GM23338 (cell line): ENCODE data around the gene CALHM5. TPM values are rescaled to one million over a fixed set of nuclear protein-coding genes. Genes with fewer than 3 reads are reported as not detected.

Experiments
- ATAC-seq: fragments of 200-7000 bp; cut with Tn5 transposase; 3 replicates; pipeline ENCODE4 v1.9.1; 2020
- DNase-seq: peaks from one replicate; pipeline ENCODE4 v3.0.0-alpha.2; 2015; ENCODE audit warnings: low spot score
- H2AFZ ChIP-seq: fragments of 200-600 bp; sonication (generic); 2 replicates; pipeline ENCODE4 v1.8.0; 2016; ENCODE audit warnings: antibody characterized with exemption, mild to moderate bottlenecking, moderate library complexity
- H3F3A ChIP-seq: fragments of 200-600 bp; sonication (generic); replicated peaks from 2 replicates; pipeline ENCODE4 v1.8.0; 2017; ENCODE audit warnings: antibody characterized with exemption, mixed run types, low read depth
- H3K27ac ChIP-seq: fragments of 200-600 bp; sonication (generic); 2 replicates; pipeline ENCODE4 v1.6.1; 2016; ENCODE audit warnings: low read depth
- H3K27me3 ChIP-seq: fragments of 200-600 bp; sonication (generic); 2 replicates; pipeline ENCODE4 v1.8.0; 2016; ENCODE audit warnings: mild to moderate bottlenecking, mixed run types, moderate library complexity; ENCODE audit not compliant: insufficient read depth
- H3K36me3 ChIP-seq: fragments of 200-600 bp; sonication (generic); 2 replicates; pipeline ENCODE4 v1.8.0; 2016; ENCODE audit warnings: mild to moderate bottlenecking; ENCODE audit not compliant: insufficient read depth
- H3K4me1 ChIP-seq: fragments of 200-600 bp; sonication (generic); 2 replicates; pipeline ENCODE4 v1.8.0; 2016; ENCODE audit warnings: mild to moderate bottlenecking, moderate library complexity; ENCODE audit not compliant: insufficient read depth
- H3K4me2 ChIP-seq: fragments of 200-600 bp; sonication (generic); 2 replicates; pipeline ENCODE4 v1.7.1; 2017; ENCODE audit warnings: mixed run types
- H3K4me3 ChIP-seq: fragments of 200-600 bp; sonication (generic); 2 replicates; pipeline ENCODE4 v1.6.1; 2016; ENCODE audit warnings: mixed run types
- H3K79me2 ChIP-seq: fragments of 200-600 bp; sonication (generic); replicated peaks from 2 replicates; pipeline ENCODE4 v1.8.0; 2017; ENCODE audit warnings: mild to moderate bottlenecking; ENCODE audit not compliant: insufficient read depth
- H3K9me2 ChIP-seq: fragments of 200-600 bp; sonication (generic); 2 replicates; pipeline ENCODE4 v1.8.0; 2017; ENCODE audit not compliant: insufficient read depth
- H4K20me1 ChIP-seq: fragments of 200-600 bp; sonication (generic); replicated peaks from 2 replicates; pipeline ENCODE4 v1.8.0; 2017; ENCODE audit warnings: mild to moderate bottlenecking; ENCODE audit not compliant: insufficient read depth
- H3K27ac Mint-ChIP-seq: 2 replicates; pipeline ENCODE4 v1.8.0; 2020; ENCODE audit warnings: inconsistent platforms, mild to moderate bottlenecking, moderate library complexity, mixed read lengths
- H3K27me3 Mint-ChIP-seq: 3 replicates; pipeline ENCODE4 v1.8.0; 2022; ENCODE audit warnings: low read depth, mild to moderate bottlenecking, moderate library complexity, mixed read lengths, inconsistent platforms; ENCODE audit not compliant: insufficient read depth, poor library complexity
- H3K36me3 Mint-ChIP-seq: 3 replicates; pipeline ENCODE4 v1.8.0; 2021; ENCODE audit warnings: low read depth, mild to moderate bottlenecking, inconsistent platforms, moderate library complexity, mixed read lengths
- H3K4me1 Mint-ChIP-seq: 3 replicates; pipeline ENCODE4 v1.8.0; 2020; ENCODE audit warnings: mild to moderate bottlenecking, inconsistent platforms, mixed read lengths
- H3K4me3 Mint-ChIP-seq: 3 replicates; pipeline ENCODE4 v1.8.0; 2021; ENCODE audit warnings: moderate library complexity, mild to moderate bottlenecking, inconsistent platforms, mixed read lengths
- H3K9me3 Mint-ChIP-seq: 3 replicates; pipeline ENCODE4 v1.8.0; 2020; ENCODE audit warnings: moderate library complexity, mild to moderate bottlenecking, inconsistent platforms, mixed read lengths
- CTCF ChIP-seq, 2 experiments: fragments of 200-600 bp in 1 of 2; sonication (generic) in 1 of 2; conservative IDR thresholded peaks; 2 replicates each; pipeline versions ENCODE4 v1.5.1 to v1.6.1; 2016 to 2017; ENCODE audit warnings: antibody characterized with exemption in 2 of 2, low read depth in 2 of 2, mild to moderate bottlenecking in 2 of 2, moderate library complexity in 1 of 2
- EZH2 ChIP-seq: fragments of 200-600 bp; sonication (generic); IDR thresholded peaks from one replicate; pipeline ENCODE4 v1.8.0; 2017; ENCODE audit warnings: antibody characterized with exemption, mild to moderate bottlenecking, low read depth; ENCODE audit not compliant: unreplicated experiment
- EZH2phosphoT487 ChIP-seq: fragments of 200-600 bp; sonication (generic); IDR thresholded peaks from one replicate; pipeline ENCODE4 v1.8.1; 2018; ENCODE audit warnings: antibody characterized with exemption; ENCODE audit not compliant: unreplicated experiment
- JUNB ChIP-seq: IDR thresholded peaks from one replicate; pipeline ENCODE4 v1.6.1; 2016; ENCODE audit warnings: antibody characterized with exemption; ENCODE audit not compliant: unreplicated experiment
- NANOG ChIP-seq: IDR thresholded peaks from 2 replicates; pipeline ENCODE4 v1.6.1; 2016; ENCODE audit warnings: antibody characterized with exemption, borderline replicate concordance
- POLR2AphosphoS5 ChIP-seq: IDR thresholded peaks from 2 replicates; pipeline ENCODE4 v1.6.1; 2016; ENCODE audit warnings: antibody characterized with exemption, low read depth
- STAT1 ChIP-seq: IDR thresholded peaks from one replicate; pipeline ENCODE4 v1.6.1; 2016; ENCODE audit warnings: antibody characterized with exemption; ENCODE audit not compliant: unreplicated experiment
- ZNF331 ChIP-seq: fragments of 250-450 bp; sonication (Bioruptor Pico); IDR thresholded peaks from 2 replicates; pipeline ENCODE4 v1.5.0; 2020; ENCODE audit warnings: low read depth, mild to moderate bottlenecking, moderate library complexity
- polyA plus RNA-seq: library from polyadenylated mRNA; unstranded; fragments of >200 nt; fragmentation: Nextera tagmentation; extraction: Ambion mirVana; gene quantifications from 2 replicates; pipeline ENCODE4 v1.2.1, GENCODE V29; 2016
- total RNA-seq: library from RNA; depleted of rRNA; stranded (reverse); fragments of >200 nt; shearing (Covaris generic); gene quantifications from 2 replicates; pipeline ENCODE4 v1.2.3, GENCODE V29; 2014
- TF ChIP-seq, protein P1 (sequence below): IDR thresholded peaks from one replicate; pipeline ENCODE4 v1.6.1; 2018; ENCODE audit warnings: antibody characterized with exemption; ENCODE audit not compliant: unreplicated experiment

Gene CALHM5
- total and polyA plus RNA-seq, 2 experiments from 2014 or later, result 0.02 to 0.10 TPM

DNA sequence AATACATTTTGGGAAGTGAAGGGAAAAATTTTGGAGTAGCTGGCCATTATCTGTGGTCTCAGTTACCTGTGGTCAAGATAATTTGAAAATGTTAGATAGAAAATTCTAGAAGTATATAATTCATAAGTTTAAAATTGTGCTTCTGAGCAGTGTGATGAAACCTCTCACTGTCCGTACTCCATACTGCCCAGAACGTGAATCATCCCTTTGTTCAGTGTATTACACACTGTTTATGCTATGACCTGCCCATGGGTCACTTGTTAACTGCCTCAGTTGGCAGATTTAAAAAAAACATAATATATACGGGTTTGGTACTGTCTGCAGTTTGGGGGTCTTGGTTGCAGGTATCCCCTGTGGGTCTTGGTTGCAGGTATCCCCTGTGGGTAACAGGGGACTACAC is 4.1 kb upstream of the CALHM5 start:
- H3K9me2 ChIP-seq, result no peaks in the 10 kb centered on the region
- no peaks in the 10 kb centered on the region for H3K4me1 ChIP-seq
- DNase-seq (no peak), ATAC-seq (no peak)
- no peaks in the 10 kb centered on the region for H3K79me2 ChIP-seq
- H3K27ac Mint-ChIP-seq, result no peak overlapping the region
- H3K36me3 Mint-ChIP-seq, result no peaks in the 10 kb centered on the region
- H3K4me1 Mint-ChIP-seq, result peaks cover 6% of the 10 kb centered on the region; the same call in 2 of the 3 replicates
- no peaks in the 10 kb centered on the region for H3K27me3 ChIP-seq
- TF ChIP-seq ZNF331 (CRISPR knock-in tag) (no peak), CTCF (conservative IDR thresholded peaks at IDR 0.05; ENCODE audit: low read depth in 2 of 2) (no peak), STAT1 (no peak), NANOG (no peak)
- no peak overlapping the region for H3K4me3 Mint-ChIP-seq
- H3K9me3 Mint-ChIP-seq, result peaks cover 10% of the 10 kb centered on the region; the same call in 1 of the 3 replicates
- no peak overlapping the region for H3K4me2 ChIP-seq
- H3K27me3 Mint-ChIP-seq, result no peaks in the 10 kb centered on the region
- H3K4me3 ChIP-seq, result no peak overlapping the region
- H2AFZ ChIP-seq, result no peak overlapping the region
- no peaks in the 10 kb centered on the region for H4K20me1 ChIP-seq
- H3K27ac ChIP-seq, result no peak overlapping the region
- no peaks in the 10 kb centered on the region for H3K36me3 ChIP-seq
- no peaks in the 10 kb centered on the region for H3F3A ChIP-seq

- ATAC-seq, result no peak
- TF ChIP-seq EZH2phosphoT487, result no peak
Observed at GRCh38 chr6:116508527-116508926, 2.9 kb upstream of the CALHM5 start.

DNA sequence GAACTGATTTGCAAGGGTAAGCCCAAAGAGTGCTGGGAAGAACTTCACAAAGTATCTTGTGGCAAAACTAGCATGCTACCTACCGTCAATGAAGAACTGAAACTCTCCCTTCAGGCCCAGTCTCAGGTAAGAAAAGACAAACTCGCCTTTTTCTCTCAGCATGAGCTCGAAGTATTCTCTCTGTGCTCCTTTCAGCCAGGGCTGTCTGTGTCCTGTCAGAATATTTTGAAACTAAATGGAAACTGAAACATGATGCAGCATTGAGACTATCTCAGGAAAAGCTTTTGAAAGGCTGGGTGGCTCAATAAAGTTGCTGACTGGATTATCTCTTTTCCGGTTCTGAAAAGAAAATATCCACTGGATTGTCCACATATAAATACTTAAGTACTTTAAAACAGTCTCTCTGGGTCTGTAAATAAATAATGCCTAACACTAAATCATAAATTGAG is 696 bp downstream of the CALHM5 start:
- no peak overlapping the region for H3K4me3 ChIP-seq
- peak; percentile 25; the same call in 2 of the 3 replicates for ATAC-seq
- H3K36me3 Mint-ChIP-seq, result no peaks in the 10 kb centered on the region
- no peak for TF ChIP-seq ZNF331 (CRISPR knock-in tag)
- no peak for TF ChIP-seq STAT1
- no peak for TF ChIP-seq EZH2
- no peak for TF ChIP-seq CTCF (conservative IDR thresholded peaks at IDR 0.05; ENCODE audit: low read depth in 2 of 2)
- TF ChIP-seq NANOG, result no peak
- TF ChIP-seq POLR2AphosphoS5, result no peak
- TF ChIP-seq, protein P1, sequence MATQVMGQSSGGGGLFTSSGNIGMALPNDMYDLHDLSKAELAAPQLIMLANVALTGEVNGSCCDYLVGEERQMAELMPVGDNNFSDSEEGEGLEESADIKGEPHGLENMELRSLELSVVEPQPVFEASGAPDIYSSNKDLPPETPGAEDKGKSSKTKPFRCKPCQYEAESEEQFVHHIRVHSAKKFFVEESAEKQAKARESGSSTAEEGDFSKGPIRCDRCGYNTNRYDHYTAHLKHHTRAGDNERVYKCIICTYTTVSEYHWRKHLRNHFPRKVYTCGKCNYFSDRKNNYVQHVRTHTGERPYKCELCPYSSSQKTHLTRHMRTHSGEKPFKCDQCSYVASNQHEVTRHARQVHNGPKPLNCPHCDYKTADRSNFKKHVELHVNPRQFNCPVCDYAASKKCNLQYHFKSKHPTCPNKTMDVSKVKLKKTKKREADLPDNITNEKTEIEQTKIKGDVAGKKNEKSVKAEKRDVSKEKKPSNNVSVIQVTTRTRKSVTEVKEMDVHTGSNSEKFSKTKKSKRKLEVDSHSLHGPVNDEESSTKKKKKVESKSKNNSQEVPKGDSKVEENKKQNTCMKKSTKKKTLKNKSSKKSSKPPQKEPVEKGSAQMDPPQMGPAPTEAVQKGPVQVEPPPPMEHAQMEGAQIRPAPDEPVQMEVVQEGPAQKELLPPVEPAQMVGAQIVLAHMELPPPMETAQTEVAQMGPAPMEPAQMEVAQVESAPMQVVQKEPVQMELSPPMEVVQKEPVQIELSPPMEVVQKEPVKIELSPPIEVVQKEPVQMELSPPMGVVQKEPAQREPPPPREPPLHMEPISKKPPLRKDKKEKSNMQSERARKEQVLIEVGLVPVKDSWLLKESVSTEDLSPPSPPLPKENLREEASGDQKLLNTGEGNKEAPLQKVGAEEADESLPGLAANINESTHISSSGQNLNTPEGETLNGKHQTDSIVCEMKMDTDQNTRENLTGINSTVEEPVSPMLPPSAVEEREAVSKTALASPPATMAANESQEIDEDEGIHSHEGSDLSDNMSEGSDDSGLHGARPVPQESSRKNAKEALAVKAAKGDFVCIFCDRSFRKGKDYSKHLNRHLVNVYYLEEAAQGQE, result no peak
- no peak for TF ChIP-seq JUNB

More at GRCh38 chr6:116508527-116508926, 2.9 kb upstream of the CALHM5 start:
- no peak for DNase-seq
- Histone ChIP-seq H3F3A (no peaks in the 10 kb centered on the region), H3K4me3 (no peak overlapping the region), H3K27me3 (no peaks in the 10 kb centered on the region), H3K9me2 (no peaks in the 10 kb centered on the region), H3K36me3 (no peaks in the 10 kb centered on the region), H3K4me2 (no peak overlapping the region), H3K27ac (no peak overlapping the region), H4K20me1 (no peaks in the 10 kb centered on the region), H3K4me1 (no peaks in the 10 kb centered on the region), H2AFZ (no peak overlapping the region), H3K79me2 (no peaks in the 10 kb centered on the region)
- no peaks in the 10 kb centered on the region for H3K36me3 Mint-ChIP-seq
- H3K27ac Mint-ChIP-seq, result no peak overlapping the region
- H3K9me3 Mint-ChIP-seq, result peaks cover 9% of the 10 kb centered on the region; the same call in 1 of the 3 replicates
- no peak overlapping the region for H3K4me3 Mint-ChIP-seq
- H3K27me3 Mint-ChIP-seq, result no peaks in the 10 kb centered on the region
- peaks cover 6% of the 10 kb centered on the region; the same call in 2 of the 3 replicates for H3K4me1 Mint-ChIP-seq

More for the DNA sequence above, 696 bp downstream of the CALHM5 start:
- DNase-seq, result no peak
- no peaks in the 10 kb centered on the region for H3K36me3 ChIP-seq
- H3K9me2 ChIP-seq, result no peaks in the 10 kb centered on the region
- H3F3A ChIP-seq, result no peaks in the 10 kb centered on the region
- H3K27ac ChIP-seq, result peak overlapping the region; percentile 2; the same call in 1 of the 2 replicates
- H3K27me3 Mint-ChIP-seq, result peaks cover 1% of the 10 kb centered on the region
- no peaks in the 10 kb centered on the region for H3K4me1 ChIP-seq
- no peak overlapping the region for H3K4me3 Mint-ChIP-seq
- H3K4me1 Mint-ChIP-seq, result peaks cover 12% of the 10 kb centered on the region; the same call in 2 of the 3 replicates
- H2AFZ ChIP-seq, result peak overlapping the region; percentile 2
- H3K79me2 ChIP-seq, result no peaks in the 10 kb centered on the region
- no peaks in the 10 kb centered on the region for H3K27me3 ChIP-seq
- no peaks in the 10 kb centered on the region for H4K20me1 ChIP-seq
- H3K9me3 Mint-ChIP-seq, result peaks cover 9% of the 10 kb centered on the region; the same call in 1 of the 3 replicates
- no peak overlapping the region for H3K4me2 ChIP-seq
- no peak overlapping the region for H3K27ac Mint-ChIP-seq
